ENCODE measurements around the gene ARHGAP22.

Gene ARHGAP22

DNA sequence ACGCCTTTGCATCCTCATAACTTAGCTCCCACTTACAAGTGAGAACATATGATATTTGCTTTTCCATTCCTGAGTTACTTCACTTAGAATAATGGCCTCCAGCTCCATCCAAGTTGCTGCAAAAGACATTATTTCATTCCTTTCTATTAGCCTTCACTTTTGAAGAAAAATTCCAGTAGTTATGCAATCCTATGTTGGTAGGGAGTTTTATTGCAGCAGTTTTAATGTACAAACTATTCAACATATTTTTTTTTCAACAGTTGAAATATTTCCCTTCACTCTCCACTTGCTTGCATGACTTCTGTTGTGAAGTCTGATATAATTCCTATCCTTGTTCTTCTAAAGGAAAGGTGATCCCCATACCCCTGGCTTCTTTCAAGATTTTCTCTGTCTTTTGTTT is 27.3 kb upstream of the ARHGAP22 start:
- DNase-seq, result no peak

DNA sequence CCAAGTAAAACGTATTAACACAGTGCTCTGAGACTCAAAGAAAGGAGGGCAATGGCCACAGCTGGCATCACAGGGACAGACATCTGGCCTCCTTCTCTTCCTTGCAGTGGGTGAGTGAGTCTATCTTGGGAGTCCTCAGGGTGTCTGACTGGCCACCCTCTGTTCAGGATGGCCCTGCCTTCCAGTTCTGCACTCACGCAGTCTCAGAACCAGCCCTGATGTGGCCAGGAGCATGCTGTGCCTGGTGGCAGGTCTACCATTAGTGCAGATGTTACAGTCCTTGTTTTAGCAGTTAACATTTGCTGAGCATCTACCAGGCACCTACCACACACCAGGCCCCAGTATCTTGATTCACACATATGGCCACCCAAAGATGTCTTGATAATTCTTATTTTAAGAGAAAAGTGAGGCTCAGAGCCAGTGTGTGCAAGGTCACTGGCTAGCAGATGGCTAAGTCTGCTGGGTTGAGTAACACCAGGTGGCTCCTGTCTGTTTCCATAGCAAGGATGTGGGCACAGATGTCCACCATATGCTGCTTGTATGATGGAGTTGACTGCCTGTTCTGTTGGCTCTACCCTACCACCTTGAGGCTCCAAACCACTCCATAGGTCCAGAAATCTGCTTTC is 23.2 kb upstream of the ARHGAP22 start:
- DNase-seq, result no peak

DNA sequence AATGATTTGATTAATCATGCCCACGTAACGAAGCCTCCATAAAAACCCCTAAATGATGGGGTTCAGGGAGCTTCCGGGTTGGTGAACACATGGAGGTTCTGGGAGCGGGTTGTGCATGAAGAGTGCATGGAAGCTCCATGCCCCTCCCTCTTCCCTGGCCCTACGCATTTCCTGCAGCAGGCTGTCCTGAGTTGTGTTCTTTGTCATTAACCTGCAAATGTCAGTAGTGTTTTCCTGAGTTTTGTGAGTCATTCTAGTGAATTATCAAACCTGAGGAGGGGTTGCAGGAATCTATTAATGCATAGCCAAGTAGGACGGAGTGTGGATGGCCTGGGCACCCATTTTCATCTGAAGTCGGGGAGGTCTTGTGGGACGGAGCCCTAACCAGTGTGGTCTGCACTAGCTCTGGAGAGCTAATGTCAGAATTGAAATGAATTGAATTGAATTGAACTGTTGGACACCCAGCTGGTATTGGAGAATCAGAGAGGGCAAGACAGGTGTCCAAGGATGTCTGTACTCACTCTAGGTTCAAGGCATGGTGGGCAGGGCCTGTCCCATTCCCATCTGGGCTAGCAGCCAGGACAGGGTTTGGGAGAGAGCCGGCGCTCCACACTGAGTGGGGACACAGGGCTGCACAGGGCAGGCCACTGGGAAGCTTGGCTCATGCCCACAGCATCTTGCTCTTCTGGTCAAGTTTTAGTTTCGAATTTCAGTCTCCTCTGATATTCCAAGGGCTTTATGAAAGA is 22.3 kb upstream of the ARHGAP22 start:
- no peak for DNase-seq

DNA sequence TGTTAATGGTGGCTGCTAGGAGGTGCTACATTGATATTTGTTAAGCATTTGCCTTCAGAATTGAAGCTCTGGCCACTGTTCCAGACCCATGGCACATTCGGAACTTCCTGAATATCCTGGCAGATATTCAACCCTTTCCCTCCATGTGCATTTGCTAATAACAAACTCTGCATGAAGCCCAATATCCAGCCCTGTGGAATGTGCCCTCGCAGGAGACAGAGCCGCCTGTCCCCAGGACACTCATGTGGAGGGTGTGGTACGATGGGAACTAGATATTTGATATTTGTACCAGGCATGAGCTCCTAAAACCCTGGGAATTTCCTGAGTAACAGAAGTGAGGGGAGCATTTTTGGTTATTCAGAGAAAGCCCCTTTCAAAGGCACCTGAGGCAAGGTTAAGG is 21.6 kb upstream of the ARHGAP22 start:
- DNase-seq, result no peak

DNA sequence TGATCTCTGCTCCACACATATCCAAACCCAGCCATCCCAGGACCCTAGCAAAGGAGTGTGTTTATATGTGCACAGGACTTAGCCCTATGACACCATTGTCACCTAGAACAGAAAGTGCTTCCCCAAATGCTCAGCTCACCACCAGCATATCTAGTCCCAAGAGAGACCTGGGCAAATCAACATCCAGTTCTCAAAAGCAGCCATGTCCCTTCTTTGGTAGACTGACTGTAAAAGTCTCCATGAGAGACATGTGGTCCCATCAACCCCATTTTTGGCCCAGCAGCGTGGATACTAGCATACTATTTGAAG is 20.9 kb upstream of the ARHGAP22 start:
- no peak for DNase-seq

DNA sequence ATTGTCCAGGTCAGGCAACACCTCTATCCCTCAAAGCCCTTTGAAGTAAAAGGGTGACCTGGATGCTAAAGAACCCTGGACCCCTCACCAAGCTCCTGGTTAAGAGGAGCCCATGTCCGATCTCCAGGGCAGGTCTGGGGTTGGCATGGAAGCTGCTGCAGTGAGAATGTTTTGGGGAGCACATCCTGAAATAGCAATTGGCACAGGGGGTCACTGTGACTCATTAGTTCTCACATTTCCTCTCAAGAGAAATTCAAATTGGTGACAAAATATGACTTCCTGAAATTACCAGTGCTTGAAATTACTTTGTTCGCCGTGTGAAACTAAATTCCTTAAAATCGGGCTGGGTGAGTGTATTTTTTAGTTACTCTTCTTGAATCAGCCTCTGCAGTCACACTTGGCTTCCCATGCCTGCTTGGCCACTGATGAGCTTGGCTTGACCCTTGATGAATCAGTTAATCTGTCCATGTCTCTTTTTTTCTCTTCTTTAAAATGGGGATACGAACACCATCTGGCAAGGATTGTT is 18.8 kb upstream of the ARHGAP22 start:
- no peak for DNase-seq

DNA sequence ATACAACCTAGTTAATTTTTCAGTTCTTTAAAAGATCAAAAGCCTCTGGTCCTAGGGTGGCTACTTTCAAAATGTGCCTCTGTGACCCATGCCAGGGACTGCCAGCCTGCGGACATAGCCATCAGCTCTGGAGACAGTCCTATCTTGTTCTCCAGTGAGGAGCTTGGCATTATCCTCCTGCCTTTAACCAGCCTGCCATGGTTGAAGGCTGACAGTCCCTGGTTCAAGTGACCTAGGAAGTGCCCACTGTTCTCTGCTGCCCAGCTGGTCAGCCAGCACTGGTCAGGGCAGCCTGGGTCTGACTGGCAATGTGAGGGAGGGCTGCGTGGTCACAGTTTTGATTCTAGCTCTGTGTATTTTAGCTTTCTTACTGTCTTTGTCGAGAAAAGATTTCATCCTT is 18.1 kb upstream of the ARHGAP22 start:
- DNase-seq, result no peak

DNA sequence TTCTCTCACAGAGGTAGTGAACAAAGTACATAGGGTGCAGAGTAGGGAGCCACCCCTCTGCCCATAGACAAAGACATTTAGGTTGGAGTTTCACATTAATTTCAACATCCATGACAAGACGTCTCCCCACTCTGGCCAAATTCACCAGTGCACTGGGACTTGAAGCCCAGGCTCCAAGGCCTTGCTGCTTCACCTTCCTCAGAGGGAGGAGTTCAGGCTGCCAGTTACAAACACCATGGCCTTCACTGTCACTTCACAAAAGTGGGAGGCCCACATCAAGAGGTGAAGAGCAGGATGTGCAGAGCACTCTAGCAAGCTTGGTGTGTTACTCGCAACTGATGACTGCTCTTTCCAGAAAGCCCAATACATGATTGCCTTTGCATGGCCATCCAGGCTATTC is 15.8 kb upstream of the ARHGAP22 start:
- no peak for DNase-seq

DNA sequence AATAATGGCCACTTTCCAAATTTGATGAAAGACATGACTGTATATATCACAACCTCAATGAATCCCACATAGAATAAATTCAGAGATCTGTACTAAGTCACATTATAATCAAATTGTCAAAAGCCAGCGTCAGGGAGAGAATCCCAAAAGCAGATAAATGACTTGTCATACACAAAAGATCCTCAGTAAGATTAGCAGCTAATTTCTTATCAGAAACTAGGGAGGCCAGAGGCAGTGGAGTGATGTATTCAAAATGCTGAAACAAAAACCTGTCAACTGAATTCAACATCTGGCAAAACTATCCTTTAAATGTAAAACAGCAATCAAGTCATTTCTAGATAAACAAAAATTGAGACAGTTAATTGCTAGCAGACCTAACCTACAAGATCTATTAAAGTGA is 11.6 kb upstream of the ARHGAP22 start:
- no peak for DNase-seq

DNA sequence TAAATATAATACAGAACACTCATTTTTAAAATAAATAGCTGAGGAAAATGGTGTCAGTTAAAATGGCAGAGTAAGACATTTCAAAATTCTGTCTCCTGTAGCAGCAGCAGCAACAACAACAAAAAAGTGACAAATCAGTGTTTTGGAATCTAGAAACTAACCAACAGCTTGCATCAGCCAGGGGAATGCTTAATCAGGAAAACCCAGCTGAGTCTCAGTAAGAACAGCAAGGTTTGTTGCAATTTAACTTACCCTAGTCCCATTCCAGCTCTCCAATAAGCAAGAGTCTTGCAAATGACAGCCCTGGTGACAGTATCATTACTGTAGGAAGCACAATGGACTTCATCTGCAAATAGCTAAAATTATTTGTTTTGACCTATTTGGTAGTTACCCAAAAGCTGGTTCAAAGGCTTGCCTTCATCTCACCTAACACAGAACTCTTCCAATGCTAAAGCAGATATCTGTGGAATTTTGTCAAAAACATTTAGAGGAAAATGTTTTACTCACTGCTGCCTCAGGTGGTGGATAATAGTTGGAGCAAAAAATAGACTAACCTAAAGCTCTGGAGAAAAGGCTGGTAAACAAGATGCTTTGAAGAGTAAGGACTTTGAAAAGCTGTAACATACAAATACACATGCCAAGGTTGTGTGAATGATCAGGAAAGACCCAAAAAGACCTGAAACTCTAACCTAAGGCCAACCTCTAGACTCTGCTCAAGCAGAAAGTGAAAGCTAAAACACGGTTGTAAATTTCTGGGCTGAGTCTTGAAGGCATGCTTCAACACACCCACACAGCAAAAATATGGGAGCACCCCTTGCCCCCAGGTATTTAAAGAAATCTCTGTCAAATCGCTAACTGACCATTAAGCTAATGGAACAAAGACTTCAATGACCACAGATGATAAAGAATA is 9.9 kb upstream of the ARHGAP22 start:
- no peak for DNase-seq

DNA sequence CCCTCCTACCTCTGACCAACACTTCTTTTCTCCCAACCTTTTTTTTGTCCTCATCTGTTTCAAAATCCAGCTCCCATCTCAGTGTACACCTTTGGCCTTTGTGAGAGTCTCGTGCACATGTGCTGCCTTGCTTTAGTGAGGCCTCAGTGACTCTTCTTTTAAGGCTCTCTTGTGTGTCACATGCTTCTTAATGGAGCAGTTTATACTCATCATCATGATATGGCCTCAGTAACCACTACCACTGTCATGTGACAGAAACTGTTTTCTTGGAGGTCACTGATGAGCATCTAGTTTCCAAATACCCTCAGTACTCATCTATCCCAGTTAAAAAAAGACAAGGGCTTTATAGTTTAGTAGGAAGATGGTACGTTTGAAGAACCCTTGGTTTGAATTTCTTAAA is 8.1 kb upstream of the ARHGAP22 start:
- no peak for DNase-seq

DNA sequence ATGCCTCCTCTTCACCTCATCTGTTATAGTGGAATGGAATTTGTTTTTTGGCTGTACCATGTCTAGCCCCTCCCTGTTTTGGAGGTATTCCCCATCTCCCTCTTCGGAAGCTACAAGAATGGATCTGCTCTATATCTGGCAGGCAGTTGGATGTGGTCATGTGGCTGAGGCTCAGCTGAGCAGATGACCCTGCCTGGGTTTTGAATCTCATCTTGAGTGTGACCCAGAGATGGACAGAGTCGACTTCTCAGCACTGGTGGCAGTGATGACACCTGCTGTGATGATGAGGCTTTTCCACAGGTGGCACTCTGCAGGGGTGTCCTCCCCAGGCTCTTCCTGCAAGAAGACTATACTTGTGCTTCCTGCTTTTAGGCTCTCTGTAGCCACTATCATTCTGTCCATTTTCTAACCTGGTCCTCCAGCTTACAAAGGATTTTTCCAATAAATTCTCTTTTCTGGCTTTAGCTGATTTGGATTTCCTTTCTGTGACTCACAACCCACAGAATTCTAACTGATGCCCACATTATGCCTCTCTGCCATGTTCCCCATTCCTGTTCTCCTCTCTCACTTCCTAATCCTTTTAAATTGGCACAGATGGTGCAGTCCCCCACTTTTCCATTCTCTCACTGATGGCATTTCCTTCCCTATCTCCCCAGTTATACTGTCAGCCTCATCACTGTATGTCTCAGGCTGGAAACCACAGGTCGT is 7.5 kb upstream of the ARHGAP22 start:
- no peak for DNase-seq

DNA sequence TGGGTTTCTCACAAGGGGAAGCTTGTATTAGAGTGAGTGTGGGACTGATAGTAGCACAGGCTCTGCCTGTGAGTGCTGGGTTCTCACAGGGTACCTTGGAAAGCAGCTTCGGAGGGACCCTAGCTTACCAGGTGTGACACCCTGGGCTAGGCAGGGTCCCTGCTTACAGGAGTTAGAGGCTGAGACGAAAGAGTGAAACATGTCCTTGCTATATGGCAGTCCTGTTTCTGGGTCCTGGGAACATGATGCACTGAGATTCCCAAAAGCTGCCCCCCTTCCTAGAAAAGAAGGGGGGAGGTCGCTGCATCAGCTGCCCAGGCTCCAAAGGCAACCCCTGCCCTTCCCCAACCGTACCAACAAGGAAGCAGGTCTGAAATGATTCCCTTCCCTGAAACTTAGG is 6.3 kb upstream of the ARHGAP22 start:
- DNase-seq, result no peak

DNA sequence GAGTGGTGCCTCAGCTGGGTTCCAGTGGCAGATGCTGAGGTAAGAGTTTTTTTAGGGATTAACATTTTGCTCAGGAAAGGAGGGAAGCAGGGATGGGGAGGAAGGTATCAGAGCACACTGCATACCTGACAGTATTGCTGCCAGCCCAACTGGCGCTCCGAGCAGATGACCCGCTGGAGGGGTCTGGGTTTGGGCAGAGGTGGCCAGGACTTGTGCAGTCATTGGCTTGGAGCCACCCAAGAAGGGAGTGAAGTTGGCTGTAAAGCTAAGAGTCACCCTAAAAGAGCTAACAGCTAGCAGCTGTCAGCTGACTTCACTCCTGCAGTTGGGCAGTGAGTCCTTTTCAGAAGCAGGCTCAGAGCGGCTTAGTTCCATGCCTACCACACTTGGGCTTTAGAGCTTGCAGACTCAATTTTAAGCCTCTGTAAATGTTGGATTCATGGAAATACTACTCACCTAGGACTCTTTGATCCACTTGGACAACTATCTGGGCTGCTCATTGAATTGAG is 5.8 kb upstream of the ARHGAP22 start:
- DNase-seq, result no peak

DNA sequence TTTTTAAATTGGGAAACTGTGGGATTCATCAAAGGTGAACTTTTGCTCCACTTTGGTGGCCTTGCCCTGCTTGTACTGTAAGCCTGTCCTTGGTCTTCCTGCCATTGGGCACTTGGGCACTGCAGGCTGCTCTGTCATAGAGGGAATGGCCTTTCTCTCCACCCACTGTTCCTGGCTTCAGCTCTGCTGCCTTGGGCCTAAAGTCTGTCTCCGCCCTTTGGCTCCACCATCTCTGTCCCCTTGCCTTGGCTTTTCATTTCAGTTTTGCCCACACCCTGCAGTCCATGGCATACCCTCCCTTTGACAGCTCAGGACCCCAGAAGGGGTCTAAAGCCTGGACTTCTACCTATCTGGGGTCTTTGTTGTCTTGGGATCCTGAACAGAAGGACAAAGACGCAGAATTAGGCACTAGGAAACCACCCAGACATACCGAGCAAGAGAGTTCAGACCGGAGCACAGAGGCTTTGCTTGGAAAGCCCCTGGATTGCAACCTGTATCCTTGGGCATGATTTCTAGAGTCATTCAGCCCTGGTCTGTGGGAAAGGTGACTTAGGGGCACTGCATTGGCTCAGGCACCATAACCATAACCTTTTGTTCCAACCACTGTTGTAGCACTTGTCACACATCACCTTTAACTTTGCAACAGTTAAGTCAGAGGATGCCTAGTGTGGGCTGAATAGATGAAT is 5.2 kb upstream of the ARHGAP22 start:
- no peak for DNase-seq

DNA sequence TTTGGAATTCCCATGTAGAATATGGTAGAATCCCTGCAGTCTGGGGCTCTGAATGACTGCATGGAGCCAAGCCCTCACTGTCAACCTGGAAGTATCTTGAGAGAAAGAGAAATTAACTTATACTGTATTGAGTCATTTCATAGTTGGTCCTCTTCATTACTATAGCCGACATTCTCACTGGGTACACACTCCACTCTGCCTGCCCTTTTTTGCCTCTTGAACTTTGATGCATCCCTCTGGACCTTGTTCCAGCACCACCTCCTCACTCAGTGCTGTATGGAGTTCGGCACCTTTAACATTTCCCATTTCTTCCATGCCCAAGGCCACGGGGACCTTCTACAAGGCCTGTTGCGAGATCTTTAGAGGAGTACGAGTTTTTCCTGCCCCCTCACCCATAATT is 4.6 kb upstream of the ARHGAP22 start:
- no peak for DNase-seq

DNA sequence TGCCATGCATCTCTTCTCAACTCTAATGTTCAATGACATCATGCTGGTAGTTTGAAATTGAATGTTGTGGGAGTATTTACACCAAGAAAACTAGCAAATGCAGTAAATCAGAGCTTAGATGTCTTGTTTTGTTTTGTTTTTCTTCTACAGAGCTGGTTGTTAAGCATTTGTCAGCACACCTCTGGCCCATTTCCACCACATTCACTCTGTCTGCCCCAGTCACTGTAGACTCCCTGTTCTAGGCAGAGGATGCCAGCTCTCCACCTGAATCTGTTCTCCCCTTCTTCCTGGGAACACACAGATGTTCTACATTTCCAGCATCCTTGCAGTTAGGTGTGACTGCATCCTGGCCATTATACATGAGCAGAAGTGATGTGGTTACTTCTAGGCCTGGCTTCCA is 4.1 kb upstream of the ARHGAP22 start:
- no peak for DNase-seq

DNA sequence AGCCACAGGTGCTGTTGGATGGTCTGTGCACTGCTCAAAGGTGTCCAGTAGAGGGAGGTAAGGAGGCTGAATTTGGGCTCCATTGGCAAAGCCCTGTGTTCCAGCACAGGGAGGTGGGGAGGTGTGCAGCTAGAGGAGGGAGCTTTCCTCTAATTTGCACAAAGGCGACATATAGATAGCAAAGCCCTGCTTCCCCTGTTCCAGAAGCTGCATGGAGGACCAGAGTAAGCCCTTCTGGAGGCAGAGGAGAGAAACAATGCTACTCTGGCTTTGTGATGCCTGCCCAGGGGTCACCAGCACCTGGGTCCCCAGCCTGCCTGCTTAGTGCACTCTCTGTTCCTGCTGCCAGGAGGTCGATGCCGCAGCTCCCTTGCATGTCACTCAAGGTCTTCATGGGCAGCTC is 3.4 kb upstream of the ARHGAP22 start:
- peak; percentile 18 for DNase-seq

DNA sequence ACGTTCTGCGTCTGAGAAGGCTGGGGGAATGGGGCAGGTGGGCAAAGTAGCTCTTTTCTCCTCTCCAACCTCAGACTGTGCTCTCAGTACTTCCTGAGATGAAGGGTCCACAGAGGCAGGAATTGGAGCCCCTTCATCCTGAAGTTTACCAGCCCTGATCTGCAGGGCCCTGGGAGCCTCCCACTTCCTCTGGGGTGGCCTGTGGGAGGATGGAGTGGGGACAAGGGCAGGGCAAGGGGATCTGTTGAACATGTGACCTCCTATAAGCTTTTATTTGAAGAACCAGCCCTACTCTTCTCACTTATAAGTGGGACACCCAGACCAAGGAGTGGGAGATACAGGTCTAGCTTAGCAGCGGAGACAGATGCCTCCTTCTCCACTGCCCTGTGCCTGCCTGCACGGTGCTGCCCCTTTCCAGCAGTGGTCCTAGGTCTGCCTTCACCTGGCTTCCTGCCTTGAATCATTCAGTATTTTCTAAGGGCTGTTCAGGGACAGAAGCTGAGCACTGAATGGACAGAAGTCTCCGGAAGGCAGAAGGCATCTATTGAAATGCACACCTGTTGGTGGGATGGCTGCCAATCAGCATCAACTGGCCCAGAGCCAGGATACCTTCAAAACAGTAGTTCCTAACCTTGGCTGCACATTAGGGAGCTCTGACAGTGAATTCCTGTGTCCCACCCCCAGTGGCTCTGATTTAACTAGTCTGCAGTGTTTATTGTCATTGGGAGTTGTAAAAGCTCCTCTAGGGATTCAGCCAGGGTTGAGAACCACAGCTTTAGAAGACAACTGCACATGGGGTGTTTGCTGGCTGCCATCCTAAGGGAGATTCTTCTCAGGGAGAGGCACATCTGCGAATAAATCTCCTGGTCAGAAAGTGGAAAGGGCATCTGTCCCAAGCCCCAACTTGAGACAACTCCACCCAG is 2.7 kb upstream of the ARHGAP22 start:
- DNase-seq, result peak; percentile 23

DNA sequence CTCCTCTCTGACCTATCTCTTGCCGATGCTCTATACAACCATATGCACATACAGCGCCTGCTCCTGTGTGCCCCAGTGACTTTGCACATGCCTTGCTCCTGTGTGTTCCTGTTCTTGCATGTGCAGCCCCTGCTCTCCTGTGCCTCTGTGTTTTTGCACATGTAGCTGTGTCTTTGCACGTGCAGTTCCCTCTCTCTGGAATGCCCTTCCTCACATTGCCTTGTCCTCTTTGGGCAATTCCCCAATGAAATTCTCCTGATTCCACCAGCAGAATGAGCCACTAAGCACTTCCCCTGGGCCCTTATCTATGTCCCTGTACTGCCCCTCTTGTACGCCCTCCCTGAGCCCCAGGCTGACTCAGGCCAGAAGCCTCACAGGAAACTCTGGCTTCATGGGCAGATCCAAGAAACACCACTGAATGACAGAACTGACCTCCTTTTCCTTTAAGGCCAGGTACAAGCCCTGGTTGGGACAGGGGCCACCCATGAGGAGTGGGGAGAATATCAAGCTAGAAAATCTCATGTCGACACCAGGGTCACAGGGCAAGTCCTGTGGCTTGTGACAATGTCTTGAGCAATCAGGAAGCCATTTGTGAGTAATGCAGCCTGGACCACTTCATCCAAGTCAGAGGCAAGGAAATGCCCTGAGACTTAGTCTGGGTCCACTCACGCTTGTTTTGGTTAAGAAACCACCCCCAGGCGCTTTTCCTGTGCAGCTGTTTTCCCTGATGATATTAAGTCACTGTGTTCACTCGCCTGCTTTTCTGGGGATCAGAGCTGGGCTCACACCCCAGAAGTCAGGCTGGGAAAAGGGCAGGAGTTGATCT is 1.9 kb upstream of the ARHGAP22 start:
- DNase-seq, result no peak

Measured in NCI-H1436 (cell line).